GM19025 (cell line): ENCODE measurements around the gene GPC6.

ENCODE experiments used
- ATAC-seq: cut with Tn5 transposase; IDR thresholded peaks from one replicate; pipeline ENCODE4 v1.9.1; 2021; ENCODE audit warnings: mild to moderate bottlenecking, low read depth, moderate library complexity; ENCODE audit not compliant: unreplicated experiment

Gene GPC6

DNA sequence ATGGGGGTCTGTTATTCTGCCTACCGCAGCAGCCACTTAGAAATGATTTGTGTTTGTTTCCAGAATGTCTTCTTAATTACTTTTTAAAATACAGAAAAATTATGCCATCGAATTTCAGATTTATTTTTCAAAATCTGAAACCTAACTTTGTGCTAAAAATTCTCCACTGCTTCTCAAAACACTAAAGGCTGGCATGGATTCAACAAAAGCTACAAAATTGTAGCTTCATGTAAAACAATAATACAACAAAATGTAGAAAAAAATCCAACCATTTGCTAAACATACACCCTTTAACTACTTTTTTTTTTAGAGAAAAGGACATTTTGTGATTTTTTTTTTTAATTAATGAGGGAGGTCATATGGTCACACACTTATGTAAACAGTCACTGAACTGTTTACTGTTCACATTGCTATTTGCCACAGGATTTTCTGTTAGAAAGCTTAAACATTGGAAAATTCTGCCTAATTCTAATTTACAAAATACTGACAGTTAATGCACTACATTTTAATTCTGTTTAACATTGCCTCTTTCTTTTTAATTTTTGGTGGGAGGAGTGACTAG, 646.3 kb downstream of the GPC6 start:
- no peak for ATAC-seq

- ATAC-seq: no peak
These were observed 648.9 kb downstream of the GPC6 start for GRCh38 chr13:93875547-93875946.

DNA sequence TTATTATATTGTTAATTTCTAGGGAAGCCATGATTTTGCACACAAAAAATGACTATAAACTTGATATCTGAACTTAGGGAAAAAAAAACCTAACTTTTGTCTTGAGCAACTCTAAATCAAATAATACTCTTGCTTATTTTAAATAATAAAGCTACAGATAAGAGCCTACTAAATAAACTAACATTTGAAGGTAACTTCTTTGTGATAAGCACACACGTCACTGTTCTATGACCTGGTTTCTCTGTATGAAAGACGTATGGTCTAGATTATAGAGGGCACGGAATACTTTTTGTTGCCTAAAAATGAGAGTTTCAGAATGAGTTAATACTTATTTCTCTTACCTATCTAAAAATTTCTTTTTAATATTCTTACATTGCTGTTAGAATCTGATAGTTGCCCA, 649.6 kb downstream of the GPC6 start:
- no peak for ATAC-seq

DNA sequence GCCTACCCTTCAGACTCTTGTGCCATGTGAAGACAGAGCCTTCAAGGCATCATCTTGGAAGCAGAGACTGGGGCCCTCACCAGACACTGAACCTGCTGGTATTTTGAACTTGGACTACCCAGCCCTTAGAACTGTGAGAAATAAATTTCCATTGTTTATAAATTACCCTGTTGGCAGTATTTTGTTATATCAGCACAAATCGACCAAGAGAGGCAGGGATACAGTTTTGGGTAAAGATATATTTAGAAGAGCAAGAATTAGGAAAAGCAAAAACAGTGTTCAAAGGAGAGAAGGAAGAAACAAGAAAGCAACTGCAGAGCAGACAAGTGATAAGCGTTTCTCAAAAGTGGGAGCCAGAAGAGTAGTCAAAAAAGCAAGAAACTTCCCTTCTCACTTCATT, 652.1 kb downstream of the GPC6 start:
- no peak for ATAC-seq

DNA sequence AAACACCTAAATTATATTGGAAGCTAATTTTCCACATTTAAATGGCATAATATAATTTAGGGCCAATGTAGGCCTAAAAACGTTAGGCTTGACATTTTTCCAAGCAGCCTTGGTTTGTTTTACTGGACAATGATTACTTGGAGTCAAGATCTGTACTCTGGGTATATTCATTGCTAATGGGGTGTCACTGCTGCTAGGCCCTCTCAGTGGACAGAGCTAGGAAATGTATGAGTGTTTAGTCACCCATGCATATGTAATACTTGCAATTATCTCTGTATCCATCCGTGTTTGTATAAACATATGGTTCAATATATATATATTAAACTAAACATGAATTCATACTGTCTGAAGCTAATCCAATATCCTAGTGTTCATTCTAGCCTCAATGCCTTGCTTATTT, 654.8 kb downstream of the GPC6 start:
- no peak for ATAC-seq

DNA sequence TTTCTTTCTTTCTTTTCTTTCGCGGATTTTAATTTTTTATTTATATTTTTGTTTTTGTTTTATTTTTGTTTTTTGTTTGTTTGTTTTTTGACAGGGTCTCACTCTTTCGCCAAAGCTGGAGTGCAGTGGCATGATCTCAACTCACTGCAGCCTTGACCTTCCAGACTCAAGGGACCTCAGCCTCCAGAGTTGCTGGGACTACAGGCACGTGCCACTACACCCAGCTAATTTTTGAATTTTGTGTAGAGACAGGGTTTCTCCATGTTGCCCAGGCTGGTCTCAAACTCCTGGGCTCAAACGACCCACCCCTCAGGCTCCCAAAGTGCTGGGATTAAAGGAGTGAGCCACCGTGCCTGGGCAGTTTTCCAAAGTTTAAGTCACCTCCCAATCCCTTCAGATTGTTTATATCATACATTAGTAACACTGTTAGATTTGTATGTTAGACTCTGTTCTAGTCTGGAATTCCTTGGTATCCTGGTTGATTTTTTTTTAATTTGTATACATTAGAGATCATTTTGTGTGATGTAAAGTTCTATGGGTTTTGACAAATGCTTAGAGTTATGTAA, 655.6 kb downstream of the GPC6 start:
- ATAC-seq: no peak

DNA sequence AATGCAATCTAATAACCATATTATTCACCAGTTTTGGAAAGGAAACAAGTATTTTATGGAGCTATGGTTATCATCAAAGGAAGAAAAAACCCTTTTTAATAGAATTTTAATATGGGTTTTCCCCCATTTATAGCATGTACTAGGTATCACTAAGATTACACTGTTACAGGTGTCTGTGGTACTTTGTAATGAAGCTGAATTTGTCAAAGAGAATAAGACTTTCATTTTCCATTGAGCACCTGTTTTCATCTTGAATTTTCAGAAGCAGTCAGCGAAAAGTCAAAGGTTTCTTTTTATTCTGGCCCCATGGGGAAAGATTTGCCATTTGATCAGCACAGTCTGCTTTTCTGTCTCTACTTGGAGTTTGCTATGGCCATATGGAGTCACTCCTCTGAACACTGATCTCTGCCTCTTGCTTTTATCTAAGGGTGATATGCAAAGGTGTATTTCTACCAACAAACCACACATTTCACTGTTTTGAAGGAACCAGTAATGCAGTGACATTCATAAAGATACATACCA, 662.9 kb downstream of the GPC6 start:
- ATAC-seq: no peak

DNA sequence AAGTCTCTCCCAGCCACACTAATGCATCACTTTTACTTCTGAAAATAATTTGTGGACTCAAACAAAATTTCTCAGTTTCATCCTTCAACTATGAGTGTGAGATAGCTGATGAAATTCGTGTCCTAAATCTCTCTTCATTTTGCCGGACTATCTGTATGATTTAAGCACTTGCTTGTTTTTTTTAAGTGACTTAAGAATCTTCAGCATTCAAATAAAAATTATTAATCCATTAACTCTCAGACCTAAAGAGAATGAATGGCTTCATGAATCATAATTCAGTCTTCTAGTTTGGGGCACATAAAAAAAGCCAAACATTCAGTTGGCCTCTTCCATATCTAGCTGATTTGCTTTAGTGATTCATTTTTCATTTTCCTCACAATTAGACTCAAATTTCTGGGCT, 673.4 kb downstream of the GPC6 start:
- ATAC-seq: no peak

DNA sequence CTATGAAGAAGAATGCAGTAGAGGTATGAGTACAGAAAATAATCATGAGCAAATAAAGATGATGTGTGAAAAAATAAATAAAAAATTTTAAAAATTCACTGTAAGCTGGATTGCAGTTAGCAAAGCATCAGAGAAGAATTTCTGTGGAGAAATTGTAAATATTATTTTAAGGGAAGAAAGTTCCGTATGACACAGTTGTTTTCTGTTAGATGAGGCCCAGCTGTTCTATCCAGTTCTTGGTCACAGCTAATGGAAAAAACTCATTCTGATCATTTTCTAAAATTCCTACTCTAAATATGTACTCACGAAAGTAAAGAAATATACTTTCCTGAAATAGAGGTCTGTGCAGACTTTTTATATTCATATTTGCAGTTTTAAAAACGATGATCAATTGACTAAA, 674.1 kb downstream of the GPC6 start:
- no peak for ATAC-seq

- no peak for ATAC-seq
These were observed 677.3 kb downstream of the GPC6 start for GRCh38 chr13:93903909-93904308.

GRCh38 chr13:93915269-93915809, 688.7 kb downstream of the GPC6 start:
- no peak for ATAC-seq

- ATAC-seq: no peak
These were observed 695.7 kb downstream of the GPC6 start for GRCh38 chr13:93922063-93922855.

DNA sequence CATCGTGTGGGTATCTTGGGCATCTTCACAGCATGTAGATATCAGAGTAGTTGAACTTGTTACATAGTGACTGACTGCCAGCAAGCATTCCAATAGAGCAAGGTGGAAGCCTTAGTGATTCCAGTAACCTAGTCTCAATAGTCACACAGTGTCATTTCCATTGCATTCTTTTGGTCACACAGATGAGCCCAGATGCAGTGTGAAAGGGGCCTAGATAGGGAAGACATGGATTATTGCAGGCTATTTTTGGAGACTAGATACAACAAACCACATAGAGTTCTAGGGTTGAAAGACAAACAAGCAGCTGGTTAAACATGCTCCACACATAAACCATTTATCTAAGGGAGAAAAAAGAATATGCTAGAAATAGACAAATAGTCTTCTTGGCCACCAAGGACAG, 699.4 kb downstream of the GPC6 start:
- no peak for ATAC-seq

GRCh38 chr13:93926425-93926824, 699.8 kb downstream of the GPC6 start:
- no peak for ATAC-seq

DNA sequence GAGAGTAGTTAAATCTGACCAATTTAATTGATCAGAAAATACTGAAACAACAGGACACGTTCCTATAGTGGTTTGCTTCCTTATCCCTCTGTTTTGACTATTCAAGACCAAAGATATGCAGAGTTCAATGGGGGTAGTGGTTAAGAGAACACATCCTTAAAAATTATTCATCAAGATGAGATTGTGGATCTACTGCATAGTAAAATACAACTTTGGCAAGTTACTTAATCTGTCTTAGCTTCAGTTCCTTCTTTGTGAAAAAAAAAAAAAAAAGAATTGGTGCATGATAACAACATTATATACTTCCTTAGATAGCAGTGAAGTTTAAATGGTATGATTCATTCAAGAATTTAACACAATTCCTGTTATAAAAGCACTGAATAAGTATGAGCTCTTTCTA, 700.8 kb downstream of the GPC6 start:
- ATAC-seq: no peak

GRCh38 chr13:93932901-93933300, 706.3 kb downstream of the GPC6 start:
- ATAC-seq: no peak

DNA sequence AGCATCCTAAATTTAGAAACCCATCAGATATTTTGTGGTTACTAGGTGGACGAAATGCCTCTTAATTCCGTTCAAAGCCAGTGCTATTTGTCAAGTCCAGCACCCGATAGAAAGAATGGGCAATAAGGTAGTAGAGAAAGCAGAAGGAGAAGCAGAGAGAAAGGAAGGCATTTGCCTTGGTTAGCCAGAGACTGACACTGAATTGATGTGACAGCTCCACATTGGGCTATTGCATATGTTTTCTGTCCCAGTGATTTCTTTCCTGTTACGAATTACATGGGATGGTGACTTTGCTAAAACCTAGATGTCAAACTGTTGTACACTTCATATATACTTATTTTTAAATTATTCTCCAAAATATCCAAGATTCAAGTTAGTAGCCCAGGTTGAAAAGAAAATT, 710.3 kb downstream of the GPC6 start:
- ATAC-seq: no peak

GRCh38 chr13:93941444-93941843, 714.8 kb downstream of the GPC6 start:
- ATAC-seq: no peak

DNA sequence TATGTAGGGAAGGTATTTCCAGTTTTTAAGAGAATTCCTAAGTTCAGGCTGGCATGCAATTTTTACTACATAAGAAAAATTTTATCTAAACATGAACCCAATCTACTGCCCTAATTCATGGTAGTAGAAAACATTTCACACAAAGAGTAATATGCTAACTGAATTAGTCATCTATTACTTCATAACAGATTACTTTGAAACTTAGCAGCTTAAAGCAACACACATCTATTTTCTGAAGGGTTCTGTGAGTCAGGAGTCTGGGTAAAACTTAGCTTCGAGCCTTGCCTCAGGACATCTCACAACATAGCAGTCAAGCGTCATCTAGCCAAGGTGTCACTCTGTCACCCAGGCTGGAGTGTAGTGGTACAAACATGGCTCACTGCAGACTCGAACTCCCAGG, 715.4 kb downstream of the GPC6 start:
- no peak for ATAC-seq

DNA sequence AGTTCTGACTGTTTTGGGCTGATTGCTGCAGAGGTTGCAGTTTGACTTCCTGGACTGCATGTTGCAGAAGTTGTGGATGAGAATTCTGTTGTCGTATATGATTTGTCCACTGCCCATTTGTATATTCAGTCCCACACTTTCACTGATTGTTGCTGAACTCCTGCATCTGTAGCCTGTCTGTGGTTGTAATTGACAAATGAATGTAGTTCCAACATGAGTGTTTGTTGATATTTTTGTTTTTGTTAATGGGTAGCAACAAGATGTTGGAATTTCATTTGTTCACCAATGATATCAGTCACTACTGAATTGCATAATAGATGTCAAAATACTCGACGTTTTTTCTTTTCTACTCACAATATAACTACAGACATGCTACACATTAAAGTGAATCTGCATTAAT, 719.0 kb downstream of the GPC6 start:
- ATAC-seq: no peak

DNA sequence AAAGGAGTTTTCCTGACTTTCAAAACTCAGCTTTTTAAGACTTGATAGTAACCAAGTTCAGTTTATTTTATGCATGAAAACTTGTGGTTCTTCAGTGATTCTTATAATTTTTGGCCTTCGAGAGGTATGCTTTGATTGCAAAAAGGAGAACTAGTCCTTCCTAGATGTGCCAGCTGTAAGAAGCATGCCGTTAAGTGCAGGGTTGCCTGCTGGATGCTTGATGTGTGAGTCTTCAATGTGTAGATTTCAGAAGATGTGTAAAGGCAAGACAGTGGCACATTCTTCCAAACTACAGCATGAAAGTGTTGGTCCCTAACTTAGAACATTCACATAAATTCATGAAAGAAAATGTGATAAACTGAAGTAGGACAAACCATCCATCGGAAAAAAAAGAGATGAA, 720.4 kb downstream of the GPC6 start:
- ATAC-seq: no peak

DNA sequence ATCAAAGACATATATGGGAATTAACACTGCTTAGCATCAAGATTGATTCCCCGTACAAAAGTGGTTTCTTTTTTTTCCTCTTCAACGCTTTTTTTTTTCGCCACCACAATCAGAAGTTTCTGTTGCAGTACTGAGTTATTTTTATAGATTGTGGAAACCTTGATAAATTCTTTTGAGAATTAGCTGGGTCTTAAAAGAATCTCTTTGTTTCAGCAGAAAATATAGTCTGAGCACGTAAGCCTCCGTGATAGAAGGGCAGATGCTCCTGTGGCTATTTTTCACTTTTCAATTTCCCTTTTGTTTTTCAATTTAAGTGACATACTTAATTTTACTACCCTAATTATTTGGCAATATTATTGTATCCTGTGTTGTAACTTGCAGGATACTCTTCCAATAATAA, 721.0 kb downstream of the GPC6 start:
- ATAC-seq: no peak
